NCI-H526 (cell line): ENCODE results near the gene ZCCHC14.
A peak's percentile ranks its signal among the peaks of the same experiment; 100 is the strongest.

ENCODE experiments used
- DNase-seq, 2 experiments: peaks; one replicate each; lab custom pipeline; 2025; lab: John Stamatoyannopoulos, UW

Gene ZCCHC14

DNA sequence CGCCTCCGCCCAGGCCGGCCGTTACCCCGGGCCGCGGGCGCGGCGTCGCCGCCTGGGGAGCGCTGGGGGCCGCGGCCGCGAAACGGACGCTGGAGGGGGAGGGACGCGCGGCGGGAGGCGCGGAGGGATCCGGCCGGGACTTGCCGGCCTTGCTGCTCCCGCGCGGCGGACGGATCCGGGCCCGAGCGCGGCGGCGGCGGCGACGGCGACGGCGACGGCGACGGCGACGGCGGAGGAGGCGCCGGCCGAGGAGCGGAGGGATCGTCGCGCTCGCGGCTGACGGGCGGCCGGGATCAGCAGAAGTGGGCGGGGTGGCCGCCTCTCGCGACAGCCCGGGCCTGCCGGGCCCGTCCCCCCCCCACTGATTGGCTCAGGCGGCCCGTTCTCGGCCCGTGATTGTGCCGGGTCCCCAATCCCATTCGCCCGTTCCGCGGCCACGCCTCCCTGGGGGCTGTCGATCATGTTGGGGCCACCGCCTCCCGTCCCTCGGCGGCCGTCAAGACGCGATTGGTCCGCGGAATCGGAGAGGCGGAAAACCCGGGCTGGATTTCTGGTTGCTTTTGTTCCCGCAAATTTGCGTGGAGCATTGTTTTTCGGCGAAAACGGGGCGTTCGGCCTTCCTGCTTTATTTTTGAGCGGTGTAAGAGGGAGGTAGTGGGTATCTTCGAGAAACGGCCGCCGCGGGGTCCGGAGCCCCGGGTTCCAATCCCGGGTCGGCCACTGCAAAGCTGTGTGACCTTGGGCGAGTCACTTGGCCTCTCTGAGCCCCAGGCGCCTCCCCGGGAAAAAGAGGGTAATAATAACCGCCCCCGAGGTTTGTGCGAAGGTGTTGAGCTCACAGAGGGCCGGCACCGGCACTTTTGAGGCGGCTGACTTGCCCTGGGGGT lies at the start of gene ZCCHC14:
Gene ZCCHC14 (minus strand): TSS at position 304 of the 887 bp plus-strand sequence. CDS start 786 bp downstream, outside the sequence.
- peak; percentile 84 to 97 for DNase-seq

DNA sequence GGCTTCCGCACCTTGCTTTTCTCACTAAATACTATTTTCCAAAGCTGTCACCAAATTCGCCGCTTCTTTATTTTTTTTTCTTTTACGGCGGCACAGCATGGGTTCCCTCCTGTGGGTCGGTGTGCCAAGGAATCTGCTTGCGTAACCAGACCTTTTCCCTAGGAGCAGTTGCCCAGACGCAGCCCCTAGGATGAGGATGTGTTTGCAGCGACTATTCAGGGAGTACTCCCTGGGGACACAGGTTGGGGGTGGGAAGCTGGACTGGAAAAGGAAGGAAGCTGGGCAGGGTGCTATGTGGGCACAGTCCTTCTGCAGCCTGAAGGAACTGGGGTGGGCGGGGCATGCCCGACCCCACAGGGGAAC lies 49.0 kb upstream of the ZCCHC14 start:
- peak in 1 of 2 experiments; percentile 13 for DNase-seq

DNA sequence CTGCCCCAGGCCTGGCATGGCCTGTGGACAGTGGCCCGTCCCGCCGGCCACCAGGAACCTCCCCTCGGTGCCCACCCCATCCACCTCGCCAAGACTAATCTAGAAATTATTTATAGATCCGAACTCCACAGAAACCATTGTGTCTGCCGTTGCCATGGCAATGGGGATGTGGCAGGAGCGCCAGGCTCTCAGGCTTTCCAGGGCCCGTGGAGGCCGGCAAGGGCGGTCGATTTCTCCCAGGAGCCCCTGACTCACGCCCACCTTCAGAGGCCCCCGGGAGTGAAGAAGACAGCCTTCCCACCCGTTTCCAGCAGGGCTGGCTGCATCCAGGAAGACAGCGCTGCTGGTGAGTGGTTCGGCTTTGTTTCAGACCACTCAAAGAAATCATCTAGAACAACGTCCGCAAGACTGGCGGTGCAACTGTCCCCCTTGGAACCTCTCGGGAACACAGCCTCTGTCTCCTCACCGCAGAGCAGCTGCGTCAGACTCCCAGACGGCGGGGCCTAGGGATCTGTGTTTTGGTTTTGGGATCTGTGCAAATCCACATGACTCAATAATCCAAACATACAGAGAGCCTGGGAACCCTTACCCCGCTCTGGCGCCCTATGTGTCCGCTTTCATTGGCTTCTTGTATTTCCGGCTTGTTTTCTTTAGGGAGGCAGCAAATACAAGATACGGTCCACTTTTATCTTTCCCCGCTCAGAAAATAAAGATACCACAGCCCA lies 48.5 kb upstream of the ZCCHC14 start:
- DNase-seq: no peak

DNA sequence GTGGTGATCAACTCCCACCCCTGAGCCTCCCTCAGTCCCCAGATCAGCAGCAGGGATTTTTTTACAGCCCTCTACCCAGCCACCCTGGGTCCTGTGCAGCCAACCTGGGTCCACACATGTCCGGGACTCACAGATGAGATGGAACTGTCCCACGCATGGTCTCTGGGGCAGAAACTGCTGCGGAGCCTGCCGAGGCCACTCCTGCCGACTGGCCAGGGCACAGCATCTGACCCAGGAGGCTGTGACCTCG lies 48.0 kb upstream of the ZCCHC14 start:
- DNase-seq: no peak

DNA sequence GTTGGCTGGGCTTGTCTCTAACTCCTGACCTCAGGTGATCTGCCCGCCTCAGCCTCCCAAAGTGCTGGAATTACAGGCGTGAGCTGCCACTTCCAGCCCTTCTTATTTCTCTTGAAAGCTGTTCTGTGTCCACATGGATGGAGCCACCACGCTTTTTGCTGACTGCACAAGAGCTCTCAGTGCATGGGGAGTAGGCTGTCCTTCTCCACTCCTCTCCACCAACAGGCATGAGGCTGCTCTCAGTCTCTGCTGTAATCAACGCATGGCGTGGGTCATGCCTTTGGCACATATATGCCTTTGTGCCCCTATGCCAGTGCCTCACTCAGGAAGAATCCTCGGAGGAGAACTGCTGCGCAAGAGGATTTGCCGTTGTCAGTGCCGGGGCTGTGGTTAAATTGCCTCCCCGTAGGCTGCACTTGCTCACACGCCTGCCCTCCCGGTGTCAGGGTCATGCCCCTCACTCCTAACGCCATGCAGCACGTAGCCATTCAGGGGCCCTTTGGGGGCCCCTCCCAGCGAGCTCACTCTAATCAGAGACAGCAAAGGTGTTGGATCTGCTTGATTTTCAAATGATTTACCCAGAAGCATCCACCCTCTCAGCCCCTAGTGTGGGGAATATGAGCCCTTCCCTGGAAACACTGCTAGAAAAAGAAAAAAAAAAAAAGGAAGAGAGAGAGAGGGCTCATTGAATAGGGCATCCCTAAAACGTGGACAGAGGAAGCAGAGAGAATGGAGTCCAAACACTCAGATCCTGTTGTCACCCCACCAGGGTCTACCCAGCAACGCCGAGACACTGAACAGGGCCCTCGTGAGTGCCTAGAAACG lies 47.5 kb upstream of the ZCCHC14 start:
- no peak for DNase-seq

DNA sequence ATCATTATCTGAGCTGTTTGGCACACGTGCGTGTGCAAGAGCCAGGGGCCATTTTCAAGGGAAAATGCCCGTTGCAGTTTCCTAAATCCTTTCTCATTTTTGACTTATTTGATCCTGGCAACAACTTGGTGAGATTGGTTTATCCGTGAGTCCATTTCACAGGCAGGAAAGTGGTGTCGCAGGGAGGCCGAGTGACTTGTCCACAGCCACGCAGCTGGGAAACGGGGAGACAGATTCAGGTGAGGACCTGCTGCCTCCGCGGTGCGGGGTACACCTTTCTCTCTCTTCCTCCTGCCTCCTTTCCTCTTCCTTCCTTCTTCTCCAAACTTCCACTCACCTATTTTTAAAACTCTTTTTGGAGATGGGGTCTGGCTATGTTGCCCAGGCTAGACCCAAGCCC lies 46.3 kb upstream of the ZCCHC14 start:
- no peak for DNase-seq

DNA sequence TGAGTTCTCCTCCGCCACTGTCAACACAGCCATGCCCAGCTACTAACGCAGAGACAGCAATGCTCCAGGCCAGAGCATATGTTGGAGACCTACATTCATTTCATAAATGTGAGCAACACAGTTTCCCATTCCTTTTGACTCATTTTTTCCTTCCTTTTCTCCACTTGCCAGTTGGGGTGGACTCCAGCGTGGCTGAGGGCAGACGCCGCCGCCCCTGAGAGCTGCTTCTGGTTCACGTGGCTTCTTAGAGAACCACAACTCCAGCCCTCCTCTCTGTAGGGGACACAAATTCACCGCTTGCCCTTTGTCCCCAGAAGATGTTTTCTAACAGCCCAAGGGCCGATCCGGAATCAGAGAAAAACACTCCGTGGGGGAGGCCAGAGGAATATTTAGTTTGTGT lies 45.8 kb upstream of the ZCCHC14 start:
- DNase-seq: no peak

DNA sequence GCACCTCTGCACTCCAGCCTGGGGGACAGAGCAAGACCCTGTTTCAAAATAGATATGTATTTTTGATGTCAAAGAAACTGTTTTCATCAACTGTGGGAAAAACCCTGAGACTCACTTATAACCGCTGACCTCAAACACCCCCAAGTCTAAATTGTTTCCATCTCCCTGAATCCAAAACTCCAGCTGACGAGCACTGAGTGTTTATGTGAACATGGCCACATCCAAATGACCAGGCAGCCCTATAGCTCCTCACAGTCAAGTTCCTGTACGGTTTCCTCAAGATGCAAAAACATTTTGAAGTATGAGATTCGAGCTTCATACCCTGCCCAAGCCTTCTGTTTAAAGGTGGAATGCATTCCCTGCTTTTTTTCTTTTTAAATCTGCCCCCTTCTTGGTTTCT lies 45.3 kb upstream of the ZCCHC14 start:
- no peak for DNase-seq

DNA sequence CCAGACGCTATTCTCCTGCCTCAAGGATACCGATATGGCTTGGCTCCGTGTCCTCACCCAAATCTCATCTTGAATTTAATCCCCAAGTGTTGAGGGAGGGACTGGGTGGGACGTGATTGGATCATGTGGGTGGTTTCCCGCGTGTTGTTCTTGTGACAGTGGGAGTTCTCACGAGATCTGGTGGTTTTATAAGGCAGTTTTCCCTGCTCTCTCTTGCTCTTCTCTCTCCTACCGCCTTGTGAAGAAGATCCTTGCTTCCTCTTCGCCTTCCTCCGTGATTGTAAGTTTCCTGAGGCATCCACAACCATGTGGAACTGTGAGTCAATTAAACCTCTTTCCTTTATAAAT lies 43.9 kb upstream of the ZCCHC14 start:
- no peak for DNase-seq

DNA sequence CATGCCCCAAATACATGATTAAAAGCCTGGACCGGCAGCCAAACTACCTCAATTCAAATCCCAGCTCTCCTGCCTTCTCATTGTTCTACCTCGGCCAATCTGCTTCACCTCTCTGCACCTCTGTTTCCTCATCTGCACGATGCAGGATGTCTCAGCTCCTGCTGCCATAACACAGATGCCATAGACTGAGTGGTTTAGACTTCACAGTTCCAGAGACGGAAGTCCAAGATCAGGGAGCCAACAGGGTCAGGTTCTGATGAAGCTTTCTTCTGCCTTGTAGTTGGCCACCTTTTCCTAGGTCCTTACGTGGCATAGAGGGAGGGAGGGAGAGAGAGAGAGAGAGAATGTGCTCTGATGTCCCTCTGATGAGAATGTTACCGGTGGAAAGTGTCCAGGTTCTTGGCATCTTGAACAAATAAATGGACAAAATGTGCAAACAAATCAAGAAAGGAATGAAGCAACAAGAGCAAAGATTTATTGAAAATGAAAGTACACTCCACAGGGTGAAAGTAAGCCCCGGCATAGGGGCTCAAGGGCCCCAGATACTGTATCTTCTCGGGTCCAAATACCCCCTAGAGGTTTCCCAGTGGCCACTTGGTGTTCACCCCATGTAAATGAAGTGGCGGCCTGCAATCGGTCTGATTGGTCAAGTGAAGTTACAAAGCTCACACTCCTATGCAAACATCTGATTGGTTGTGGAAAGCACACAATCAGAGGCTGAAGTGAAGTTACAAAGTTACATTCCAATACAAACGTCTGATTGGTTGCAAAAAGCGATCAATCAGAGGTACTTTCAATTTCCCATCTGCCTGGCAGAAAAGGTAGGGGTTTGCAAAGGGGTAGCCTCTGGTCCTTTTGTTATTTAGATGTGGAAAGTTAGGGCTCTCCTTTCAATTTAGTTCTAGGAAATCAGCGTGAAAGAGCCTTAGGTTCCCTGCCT lies 43.3 kb upstream of the ZCCHC14 start:
- no peak for DNase-seq

DNA sequence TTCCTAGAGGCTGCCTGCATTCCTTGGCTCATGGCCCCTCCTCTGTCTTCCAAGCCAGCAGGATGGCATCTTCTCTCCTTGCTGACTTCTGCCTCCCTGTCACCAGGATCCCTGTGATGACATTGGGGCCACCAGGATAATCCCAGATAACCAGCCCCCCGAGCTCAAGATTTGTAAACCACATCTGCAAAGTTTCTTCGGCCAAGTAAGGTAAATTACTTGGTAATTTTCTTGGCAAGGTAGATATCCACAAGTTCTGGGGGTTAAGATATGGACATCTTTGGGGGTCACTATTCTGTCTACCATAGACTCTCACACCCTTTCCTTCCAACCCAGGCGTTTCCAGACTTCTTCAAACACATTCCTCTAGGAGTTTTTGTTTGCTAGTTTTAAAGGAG lies 42.6 kb upstream of the ZCCHC14 start:
- no peak for DNase-seq

DNA sequence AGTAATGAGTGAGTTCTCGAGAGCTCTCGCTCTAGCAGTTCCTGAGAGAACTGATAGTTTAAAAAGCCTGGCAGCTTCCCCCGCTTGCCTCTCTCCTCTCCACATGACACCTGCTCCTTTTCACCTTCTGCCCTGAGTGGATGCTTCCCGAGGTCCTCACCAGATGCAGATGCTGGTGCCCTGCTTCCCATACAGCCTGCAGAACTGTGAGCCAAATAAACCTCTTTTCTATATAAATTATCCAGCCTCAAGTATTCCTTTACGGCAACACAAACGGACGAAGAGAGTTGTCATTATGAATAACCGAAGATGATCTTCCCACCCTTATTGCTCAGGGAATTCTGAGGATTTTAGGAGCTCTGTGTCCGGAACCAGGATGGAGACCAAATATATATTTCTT lies 41.9 kb upstream of the ZCCHC14 start:
- no peak for DNase-seq

DNA sequence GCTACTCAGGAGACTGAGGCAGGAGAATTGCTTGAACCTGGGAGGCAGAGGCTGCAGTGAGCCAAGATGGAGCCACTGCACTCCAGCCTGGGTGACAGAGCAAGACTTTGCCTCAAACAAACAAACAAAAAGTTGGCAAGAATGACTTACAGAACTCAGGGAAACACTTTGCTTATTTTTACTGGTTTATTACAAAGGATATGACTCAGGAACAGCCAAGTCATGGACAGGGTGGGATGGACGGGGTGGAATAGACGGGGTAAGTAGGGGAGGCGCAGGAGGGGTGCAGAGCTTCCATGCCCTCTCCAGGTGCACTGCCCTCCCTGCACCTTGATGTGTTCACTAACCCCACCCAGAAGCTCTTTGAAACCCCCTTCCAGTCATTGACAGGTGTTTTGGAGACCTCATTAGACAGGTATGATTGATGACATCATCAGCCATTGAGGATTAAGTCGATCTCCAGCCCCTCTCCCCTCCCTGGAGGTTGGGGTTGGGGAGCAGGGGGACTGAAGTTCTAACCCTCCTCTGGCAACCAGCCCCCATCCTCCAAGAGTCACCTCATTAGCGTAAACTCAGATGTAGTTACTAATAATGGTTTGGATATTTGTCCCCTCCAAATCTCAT lies 41.3 kb upstream of the ZCCHC14 start:
- no peak for DNase-seq

DNA sequence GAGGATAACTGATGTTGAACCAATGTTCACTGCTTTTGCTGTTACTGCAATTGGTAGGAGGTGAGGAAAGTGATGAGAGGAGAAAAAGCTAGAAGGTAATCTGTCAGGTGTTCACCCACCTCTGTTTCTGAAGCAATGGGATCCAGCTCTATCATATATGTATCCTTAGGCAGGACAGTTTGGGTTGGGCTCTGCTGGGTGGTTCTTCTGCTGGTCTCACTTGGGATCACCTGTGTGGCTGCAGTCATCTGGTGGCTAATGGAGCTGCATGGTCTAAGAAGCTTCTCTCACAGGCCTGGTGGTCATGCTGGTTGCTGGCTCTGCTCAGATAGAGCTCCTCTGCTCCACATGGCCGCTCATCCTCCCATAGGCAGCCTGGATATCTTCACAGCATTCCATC lies 40.2 kb upstream of the ZCCHC14 start:
- DNase-seq: no peak

DNA sequence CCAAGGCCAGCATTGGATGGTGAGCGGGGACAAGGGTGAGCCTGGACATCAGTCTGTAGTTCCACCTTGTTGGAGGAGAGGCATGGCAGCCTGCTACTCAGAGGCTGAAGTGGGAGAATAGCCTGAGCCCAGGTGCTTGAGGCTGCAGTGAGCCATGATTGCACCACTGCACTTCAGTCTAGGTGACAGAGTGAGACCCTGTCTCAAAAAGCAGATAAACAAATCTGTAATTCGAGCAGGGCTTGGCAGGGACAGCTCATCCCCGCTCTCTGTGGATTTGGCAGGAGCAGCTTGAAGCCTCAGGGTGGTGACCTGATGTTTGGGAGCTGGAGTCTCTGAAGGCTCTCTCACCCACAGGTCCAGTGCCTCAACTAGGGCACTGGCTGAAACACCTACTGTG lies 38.6 kb upstream of the ZCCHC14 start:
- no peak for DNase-seq

DNA sequence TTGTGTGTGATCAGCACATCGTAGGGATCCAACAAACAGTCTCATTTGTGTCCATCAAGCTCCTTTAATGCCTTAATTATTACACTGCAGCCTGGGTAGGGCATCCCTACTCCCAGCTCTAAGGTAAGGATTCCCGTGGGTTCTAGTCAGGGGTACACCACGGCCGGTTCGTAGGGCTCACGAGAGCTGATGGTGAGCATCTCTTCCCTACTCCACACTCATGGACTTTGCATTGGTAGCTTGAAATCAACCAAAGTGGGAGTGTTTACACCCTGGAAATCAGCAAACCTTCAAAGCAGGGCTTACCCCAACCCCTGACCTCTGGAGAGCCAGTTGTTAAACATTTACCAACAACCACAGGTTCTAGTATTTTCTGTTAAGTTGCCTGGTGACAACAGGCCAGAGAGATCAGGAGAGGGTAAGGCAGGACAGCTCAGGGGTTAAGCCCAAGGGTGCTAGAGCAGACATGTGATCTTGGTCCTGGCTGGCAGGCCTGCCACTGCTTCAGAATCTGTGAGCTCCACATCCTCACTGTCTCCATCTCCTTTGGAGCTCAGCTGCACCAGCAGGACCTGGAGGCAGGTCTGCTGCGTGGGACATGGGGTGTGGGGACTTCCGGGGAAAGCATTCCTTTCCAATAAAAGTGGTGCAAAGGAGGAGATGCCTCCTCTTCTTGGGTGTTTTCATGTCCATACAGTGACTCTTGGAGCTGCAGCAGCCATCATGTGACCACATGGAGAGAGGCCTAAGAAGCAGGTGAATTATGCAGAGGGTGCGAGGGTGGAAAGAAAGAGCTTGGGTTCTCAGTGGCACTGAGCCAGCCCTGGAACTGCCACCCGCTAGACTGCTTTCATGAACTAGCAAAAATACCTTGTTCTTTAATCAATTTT lies 36.1 kb upstream of the ZCCHC14 start:
- no peak for DNase-seq

DNA sequence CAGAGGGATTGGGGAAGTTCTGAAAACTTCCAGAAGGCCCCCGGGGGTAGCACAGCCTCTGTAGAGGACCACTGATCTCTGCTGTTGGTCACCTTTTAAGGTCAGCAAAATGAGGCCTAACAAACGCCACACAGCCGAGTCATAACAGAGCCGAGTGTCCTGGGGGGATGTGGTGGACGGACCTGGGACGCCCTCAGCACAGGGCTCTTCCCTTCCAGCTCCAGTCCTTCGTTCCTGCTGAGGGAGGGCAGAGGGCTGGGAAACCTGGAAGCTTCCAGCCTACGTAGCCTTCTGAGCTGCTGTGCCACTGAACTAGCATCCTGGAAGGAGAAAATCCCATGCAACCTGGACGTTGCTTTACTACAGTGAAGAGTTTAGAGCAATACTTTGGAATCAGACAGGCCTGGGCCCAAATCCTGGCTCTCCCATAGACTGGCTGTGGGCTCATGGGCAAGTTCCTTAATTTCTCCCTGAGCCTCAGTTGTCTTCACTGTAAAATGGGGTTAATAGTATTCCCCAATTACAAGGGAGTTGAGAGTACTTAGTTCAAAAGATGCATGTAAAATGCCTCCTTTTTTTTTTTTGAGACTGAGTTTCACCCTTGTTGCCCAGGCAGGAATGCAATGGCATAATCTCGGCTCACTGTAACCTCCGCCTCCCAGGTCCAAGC lies 34.4 kb upstream of the ZCCHC14 start:
- DNase-seq: no peak

DNA sequence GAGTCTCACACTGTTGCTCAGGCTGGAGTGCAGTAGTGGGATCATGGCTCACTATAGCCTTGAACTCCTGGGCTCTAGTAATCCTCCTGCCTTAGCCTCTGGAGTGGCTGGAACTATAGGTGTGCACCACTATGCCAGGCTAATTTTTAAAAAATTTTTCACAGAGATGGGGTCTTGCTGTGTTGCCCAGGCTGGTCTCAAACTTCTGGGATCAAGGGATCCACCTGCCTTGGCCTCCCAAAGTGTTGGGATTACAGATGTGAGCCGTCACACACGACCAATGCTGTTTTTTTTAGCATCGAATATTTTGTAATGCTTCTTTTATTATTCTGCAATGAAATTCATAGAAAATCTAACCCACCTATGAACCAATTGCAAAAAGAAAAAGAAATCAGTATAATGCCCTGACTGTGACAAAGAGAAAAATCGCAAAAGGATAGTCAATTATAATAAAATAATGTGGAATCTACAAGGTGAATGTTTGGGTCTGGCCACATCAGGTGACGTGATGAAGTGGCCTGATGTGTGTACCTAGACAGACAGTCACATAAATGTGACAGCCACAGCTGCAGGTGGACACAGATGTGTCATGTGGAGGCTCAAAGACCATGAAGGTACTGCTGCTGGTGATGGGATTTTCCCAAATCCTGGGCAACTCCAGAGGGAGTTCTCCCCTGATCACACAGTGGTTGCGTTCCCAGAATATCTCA lies 33.6 kb upstream of the ZCCHC14 start:
- no peak for DNase-seq

DNA sequence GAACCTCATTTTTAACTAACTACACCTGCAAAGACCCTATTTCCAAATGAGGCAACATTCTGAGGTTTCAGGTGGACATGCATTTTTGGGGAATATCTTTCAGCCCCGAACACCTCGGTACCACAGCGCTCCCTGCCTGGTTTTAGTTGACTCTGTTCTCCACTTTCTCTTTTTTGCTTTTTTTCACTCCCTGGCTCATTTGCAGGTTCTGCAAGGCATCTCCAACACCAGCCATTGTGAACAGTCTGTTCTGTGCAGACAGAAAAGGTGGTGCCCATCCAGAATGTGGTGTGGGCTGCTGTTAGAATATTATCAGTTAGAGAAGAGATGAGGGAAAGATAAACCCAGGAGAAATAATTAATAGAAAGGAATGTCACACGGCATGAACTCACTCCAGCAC lies 32.5 kb upstream of the ZCCHC14 start:
- DNase-seq: no peak
